NCI-H146 (cell line): ENCODE data around the gene MAPK7.

Source experiments
- DNase-seq: peaks from one replicate; lab custom pipeline; 2025; lab: John Stamatoyannopoulos, UW

Gene MAPK7

DNA sequence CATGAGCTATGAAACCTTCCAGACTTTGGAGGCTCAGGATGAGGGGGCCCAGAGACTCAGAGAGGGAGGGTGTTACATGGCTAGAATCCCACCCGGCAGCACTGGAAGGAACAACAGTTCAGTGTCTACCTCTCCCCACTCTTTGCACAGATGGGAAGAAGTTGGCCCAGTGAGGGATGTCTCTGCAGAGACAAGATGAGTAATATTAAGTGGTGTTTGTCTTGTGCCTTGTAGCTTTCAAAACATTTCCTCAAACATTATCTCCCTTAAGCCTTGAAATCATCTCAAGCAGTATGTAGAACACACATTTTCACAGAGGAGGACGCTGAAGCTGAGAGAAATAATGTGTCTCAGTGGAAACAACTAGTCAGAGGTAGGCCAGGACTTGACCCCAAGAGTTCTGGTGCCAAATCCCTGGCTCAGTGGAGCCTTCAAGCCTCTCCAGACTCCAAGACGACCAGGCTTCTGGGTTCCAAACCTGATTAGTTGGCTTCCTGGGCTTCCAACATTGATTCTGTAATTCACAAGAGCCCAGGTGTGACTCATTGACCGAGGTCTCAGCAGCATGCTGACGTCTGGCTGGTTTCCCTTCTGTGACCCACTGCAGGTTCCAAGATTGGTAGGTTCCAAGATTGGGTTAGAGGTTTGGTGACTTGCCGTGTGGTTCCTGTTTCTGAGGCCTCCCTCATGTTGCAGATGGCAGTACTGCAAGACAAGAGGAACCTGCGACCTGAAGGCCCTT lies 40.1 kb downstream of the MAPK7 start:
- DNase-seq, result no peak

DNA sequence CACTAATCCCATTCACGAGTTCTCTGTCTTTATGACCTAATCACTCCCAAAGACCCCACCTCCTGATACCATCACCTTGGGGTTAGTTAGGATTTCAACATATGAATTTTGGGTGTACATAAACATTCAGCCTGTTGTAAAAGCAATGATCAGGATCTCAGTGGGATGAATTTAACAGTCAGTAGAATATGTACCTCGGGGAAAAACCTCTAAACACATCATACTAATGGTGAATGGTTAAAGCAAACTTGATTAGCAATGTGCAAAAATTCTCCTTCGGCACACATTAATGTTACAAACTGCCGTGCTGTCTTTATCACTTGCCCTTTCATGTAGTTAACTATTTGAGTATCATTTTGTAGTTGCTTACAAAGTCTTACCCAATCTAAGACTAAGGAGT lies 42.9 kb downstream of the MAPK7 start:
- no peak for DNase-seq

DNA sequence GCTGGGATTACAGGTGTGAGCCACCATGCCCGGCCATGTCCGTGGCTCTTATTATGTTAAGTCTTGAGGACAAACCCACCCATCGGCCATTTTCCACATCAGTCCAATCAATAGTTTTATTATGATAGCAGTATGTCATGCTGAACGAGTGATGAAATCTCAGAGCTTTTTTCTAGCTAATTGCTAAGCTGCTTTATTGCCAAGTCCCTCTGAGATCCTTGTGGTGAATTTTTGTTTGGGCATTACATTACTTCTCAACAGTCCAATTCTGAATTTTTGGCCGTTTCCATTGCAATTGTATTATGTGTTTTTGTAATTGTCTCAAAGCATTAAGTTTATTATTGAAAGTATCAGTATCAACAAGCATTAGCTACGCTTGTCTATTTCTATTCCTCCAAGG lies 43.6 kb downstream of the MAPK7 start:
- no peak for DNase-seq

DNA sequence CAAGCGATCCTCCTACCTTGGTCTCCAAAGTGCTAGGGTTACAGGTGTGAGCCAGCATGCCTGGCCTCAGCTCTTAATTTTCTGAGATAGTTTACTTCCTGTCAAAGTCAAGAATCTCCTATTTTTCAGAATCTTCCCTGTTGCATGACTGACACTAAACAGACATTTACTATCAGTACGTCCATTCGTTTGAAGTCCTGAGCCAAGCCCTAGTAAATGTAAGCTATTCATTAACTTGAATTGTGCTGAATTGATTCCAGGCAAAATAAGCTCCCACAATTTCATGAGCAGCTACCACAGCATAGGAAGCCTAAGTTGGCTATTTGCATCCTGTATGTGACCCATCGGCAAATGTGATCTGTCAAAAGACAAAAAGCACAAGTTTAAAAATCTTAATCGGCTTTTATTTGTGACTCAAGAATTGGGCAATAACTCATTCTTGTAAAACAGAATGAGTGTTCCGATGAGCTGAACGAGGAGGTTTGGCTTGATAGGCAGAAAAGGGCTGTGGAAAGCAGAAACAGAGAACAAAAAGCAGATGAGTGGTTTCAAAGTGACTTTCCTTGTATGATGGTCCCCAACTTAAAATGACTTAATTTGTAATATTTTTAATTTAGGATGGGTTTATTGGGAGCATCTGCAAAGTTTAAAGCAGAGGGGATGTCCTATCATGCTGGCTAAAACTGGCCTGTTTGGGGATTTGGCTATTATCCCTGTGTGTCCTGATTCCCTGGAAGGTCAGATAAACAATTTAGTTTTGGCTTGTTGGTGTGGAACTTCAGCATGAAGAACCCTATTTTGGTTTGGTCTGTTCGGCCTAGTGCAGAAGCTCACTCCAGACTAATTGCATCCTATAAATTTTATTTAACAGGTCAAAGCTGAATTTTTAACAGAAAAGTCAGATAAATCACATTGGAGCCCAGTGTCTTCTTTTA lies 46.9 kb downstream of the MAPK7 start:
- no peak for DNase-seq

DNA sequence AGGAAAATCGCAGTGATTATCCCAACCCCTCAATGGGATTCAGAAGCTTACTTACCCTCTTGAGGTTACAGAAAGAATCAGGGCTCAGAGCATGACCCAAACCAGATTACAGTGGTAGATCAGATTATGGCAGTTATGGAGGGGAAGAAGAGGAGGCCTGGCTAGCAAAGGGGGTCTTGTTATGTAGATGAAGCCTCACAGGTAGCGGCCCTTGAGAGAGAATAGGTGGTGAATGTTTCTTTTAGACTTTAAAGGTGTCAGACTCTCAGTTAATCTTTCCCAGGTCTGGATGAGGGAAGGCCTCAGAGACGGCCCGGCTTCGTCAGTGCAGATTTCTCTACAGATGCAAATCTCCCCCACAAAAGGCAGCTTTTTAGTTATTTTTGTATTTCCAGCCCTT lies 48.3 kb downstream of the MAPK7 start:
- no peak for DNase-seq

DNA sequence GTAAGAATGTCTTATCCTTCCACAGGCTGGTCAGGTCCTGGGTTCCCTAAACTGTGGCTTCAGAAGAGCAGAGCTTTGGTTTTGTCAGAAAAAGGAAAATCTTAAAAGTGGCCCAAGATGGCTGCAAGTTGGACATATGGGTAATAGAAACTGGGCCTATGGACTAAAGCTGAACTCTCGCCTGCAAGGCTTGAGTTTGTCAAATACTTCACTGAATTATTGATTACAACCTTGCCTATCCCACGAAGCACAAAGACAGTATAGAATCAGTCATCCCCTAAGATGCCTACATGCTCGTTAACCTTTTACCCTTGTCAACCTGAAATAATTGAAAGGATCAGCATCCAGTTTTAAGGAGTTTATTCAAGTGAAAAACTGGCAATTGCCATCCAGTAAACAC lies 53.4 kb downstream of the MAPK7 start:
- no peak for DNase-seq
